Lung (tissue), 12 donors: ENCODE results near the gene ARAP1. TPM values are rescaled to one million over a fixed set of nuclear protein-coding genes. Genes with fewer than 3 reads are reported as not detected.

ENCODE experiments used
- ATAC-seq: fragments of 200-7000 bp; cut with Tn5 transposase; one replicate; pipeline ENCODE4 v1.9.1; 2020; ENCODE audit warnings: moderate number of reproducible peaks; ENCODE audit not compliant: insufficient read depth, low FRiP score
- DNase-seq, 3 donors: peaks; one replicate each; pipeline ENCODE4 v3.0.0-alpha.2; 2013 to 2017
- H3K27ac ChIP-seq, 2 donors: one replicate each; pipeline ENCODE4 v1.5.1; 2013; ENCODE audit warnings: mild to moderate bottlenecking in 2 of 2, moderate library complexity in 2 of 2, control low read depth in 1 of 2, inconsistent platforms in 1 of 2, low read depth in 1 of 2, low read length in 1 of 2
- H3K27me3 ChIP-seq, 3 donors: one replicate each; pipeline ENCODE4 v1.5.1; 2013; ENCODE audit warnings: low read length in 2 of 3; ENCODE audit not compliant: control insufficient read depth in 3 of 3, insufficient read depth in 3 of 3
- H3K36me3 ChIP-seq, 4 donors: one replicate each; pipeline ENCODE4 v1.5.1; 2013; ENCODE audit warnings: low read length in 4 of 4, mild to moderate bottlenecking in 1 of 4, moderate library complexity in 1 of 4; ENCODE audit not compliant: control insufficient read depth in 4 of 4, insufficient read depth in 4 of 4
- H3K4me1 ChIP-seq, 5 donors: one replicate each; pipeline ENCODE4 v1.5.1; 2013; ENCODE audit warnings: low read length in 5 of 5, mild to moderate bottlenecking in 2 of 5, moderate library complexity in 1 of 5; ENCODE audit not compliant: control insufficient read depth in 5 of 5, insufficient read depth in 5 of 5
- H3K4me3 ChIP-seq: one replicate; pipeline ENCODE4 v1.5.1; 2013; ENCODE audit warnings: mild to moderate bottlenecking, control low read depth, moderate library complexity
- H3K9ac ChIP-seq, 2 donors: one replicate each; pipeline ENCODE4 v1.5.1; 2013; ENCODE audit warnings: low read length in 2 of 2, control low read depth in 1 of 2; ENCODE audit not compliant: insufficient read depth in 1 of 2
- H3K9me3 ChIP-seq, 4 donors: one replicate each; pipeline ENCODE4 v1.5.1; 2013; ENCODE audit warnings: low read length in 3 of 4, mild to moderate bottlenecking in 1 of 4, moderate library complexity in 1 of 4; ENCODE audit not compliant: control insufficient read depth in 4 of 4, insufficient read depth in 3 of 4
- WGBS, 2 donors: extraction: QIAGEN DNeasy Blood & Tissue Kit; methylation state at CpG; one replicate each; pipeline ENCODE4 v1.1.7; 2013; 5-methylcytosine and 5-hydroxymethylcytosine counted together
- polyA plus RNA-seq, 2 donors: library from polyadenylated mRNA; stranded (reverse); fragments of 200-250 nt; gene quantifications; one replicate each; pipeline ENCODE4 v1.2.1, GENCODE V29; 2013
- total RNA-seq, 2 donors: library from RNA; depleted of rRNA in 1 of 2; stranded (reverse); fragments of >200 nt in 1 of 2; gene quantifications; one replicate each; pipeline ENCODE4 v1.2.1, GENCODE V29; 2014 to 2021
- TF ChIP-seq, protein P1 (sequence below): IDR thresholded peaks from 2 replicates; pipeline ENCODE4 v1.5.1; 2012; ENCODE audit warnings: mild to moderate bottlenecking; ENCODE audit errors: control extremely low read depth, extremely low read depth
- donor health status: control.
- donor health status: control.
- donor health status: Bipolar disorder and iron deficiency.
- donor health status: healthy.
- donor health status: DM: yes; HTN: yes; CAD: no.

Gene ARAP1
- total and polyA plus RNA-seq, 4 donors: 134 to 218 (median 173) TPM

DNA sequence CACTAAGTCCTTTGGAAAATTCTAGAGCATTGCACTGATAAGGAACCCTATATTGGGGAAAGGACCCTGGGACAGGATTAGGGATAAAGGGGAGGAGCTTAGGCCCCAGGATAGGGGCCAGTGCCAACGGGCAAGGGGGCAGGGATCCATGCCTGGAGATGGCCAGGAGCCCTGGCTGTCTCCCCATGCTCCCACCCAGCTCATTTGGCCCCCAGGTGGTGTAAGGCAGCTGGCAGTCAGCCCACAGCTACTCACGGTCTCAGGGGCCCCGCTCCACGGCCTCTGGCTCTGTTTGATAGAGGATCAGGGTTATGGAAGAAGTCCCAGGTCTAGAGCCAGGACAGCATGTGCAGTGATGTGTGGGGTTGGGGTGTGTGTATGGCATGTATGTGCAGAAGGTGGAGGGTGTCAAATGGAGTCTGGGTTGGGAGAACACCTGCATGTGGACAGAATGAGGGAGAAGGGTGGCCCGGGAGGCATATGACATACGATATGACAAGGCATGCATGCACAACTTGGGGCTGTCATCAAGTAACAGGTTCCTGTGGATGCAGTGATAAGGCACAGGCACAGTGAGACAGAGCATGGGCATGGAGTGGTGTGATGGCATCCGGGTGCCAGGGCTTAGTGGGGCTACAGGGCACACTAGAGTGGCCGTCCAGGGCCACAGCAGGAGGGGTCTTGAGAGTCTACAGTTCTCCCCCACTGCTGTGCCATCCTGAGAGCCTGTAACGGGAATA, 59.5 kb downstream of the ARAP1 start:
- Histone ChIP-seq H3K36me3 (peaks cover 8 to 96% (median 61%) of the 10 kb centered on the region in 4 donors), H3K4me1 (no peaks in the 10 kb centered on the region), H3K27me3 (no peaks in the 10 kb centered on the region), H3K9ac (no peak overlapping the region), H3K4me3 (no peak overlapping the region), H3K27ac (no peak overlapping the region), H3K9me3 (no peaks in the 10 kb centered on the region)
- DNase-seq: no peak
- 90% methylated on average over 9 of the region's 9 CpGs for WGBS, 2 donors
- TF ChIP-seq, protein P1, sequence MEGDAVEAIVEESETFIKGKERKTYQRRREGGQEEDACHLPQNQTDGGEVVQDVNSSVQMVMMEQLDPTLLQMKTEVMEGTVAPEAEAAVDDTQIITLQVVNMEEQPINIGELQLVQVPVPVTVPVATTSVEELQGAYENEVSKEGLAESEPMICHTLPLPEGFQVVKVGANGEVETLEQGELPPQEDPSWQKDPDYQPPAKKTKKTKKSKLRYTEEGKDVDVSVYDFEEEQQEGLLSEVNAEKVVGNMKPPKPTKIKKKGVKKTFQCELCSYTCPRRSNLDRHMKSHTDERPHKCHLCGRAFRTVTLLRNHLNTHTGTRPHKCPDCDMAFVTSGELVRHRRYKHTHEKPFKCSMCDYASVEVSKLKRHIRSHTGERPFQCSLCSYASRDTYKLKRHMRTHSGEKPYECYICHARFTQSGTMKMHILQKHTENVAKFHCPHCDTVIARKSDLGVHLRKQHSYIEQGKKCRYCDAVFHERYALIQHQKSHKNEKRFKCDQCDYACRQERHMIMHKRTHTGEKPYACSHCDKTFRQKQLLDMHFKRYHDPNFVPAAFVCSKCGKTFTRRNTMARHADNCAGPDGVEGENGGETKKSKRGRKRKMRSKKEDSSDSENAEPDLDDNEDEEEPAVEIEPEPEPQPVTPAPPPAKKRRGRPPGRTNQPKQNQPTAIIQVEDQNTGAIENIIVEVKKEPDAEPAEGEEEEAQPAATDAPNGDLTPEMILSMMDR: no peak
- no peak for ATAC-seq

DNA sequence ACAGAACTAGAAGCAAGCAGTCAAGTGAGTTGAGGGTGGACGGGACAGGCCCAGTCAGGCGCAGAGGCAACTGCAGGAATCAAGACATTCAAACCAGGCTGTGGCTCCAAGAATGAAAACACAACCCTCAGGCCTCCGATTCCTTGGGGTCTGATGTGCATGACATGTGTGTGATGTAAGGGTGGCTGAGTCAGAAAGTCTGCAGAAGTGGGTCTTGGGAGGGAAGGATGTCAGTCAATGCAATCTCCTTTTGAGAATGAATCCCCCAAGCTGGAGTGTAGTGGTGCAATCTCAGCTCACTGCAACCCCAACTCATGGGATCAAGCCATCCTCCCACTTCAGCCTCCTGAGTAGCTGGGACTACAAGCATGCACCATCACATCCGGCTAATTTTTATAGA, 62.0 kb downstream of the ARAP1 start:
- DNase-seq (no peak), ATAC-seq (no peak)
- H3K36me3 ChIP-seq: peaks cover 5 to 92% (median 48%) of the 10 kb centered on the region in 4 donors
- H3K9me3 ChIP-seq: no peaks in the 10 kb centered on the region
- 86 to 90% methylated on average over 4 of the region's 4 CpGs for WGBS, 2 donors
- H3K4me3 ChIP-seq: no peak overlapping the region
- peaks cover 0 to 23% (median 14%) of the 10 kb centered on the region in 5 donors for H3K4me1 ChIP-seq
- TF ChIP-seq, protein P1: no peak
- H3K9ac ChIP-seq: no peak overlapping the region
- H3K27me3 ChIP-seq: no peaks in the 10 kb centered on the region
- H3K27ac ChIP-seq: no peak overlapping the region

DNA sequence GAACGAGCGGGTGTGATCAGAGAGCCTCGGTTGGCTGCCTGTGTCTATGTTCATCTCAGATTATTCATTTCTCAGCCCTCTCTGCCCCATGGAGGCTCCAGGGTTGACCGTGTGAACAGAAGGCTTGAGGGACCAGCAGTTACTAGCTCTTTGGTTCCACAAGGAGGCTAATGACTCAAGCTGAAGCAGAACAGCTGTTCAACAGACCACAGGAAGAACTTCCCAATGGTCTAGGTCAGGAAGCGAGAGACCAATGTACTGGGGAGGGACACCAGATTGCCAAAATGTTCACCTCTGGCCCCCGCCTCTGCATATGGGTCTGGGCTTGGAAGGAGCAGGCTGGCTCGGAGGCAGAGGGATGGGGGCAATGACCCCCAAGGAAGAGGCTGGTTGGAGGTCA, 63.3 kb downstream of the ARAP1 start:
- WGBS, 2 donors: 90 to 91% methylated on average over 7 of the region's 7 CpGs
- Histone ChIP-seq H3K4me1 (peaks cover 0 to 34% (median 14%) of the 10 kb centered on the region in 5 donors), H3K9me3 (no peaks in the 10 kb centered on the region), H3K27ac (no peak overlapping the region), H3K9ac (no peak overlapping the region), H3K27me3 (no peaks in the 10 kb centered on the region), H3K4me3 (no peak overlapping the region), H3K36me3 (peaks cover 5 to 88% (median 40%) of the 10 kb centered on the region in 4 donors)
- no peak for ATAC-seq
- DNase-seq: no peak
- TF ChIP-seq, protein P1: no peak
